ENCODE measurements around the gene TSC2.

TSC2 gene

DNA sequence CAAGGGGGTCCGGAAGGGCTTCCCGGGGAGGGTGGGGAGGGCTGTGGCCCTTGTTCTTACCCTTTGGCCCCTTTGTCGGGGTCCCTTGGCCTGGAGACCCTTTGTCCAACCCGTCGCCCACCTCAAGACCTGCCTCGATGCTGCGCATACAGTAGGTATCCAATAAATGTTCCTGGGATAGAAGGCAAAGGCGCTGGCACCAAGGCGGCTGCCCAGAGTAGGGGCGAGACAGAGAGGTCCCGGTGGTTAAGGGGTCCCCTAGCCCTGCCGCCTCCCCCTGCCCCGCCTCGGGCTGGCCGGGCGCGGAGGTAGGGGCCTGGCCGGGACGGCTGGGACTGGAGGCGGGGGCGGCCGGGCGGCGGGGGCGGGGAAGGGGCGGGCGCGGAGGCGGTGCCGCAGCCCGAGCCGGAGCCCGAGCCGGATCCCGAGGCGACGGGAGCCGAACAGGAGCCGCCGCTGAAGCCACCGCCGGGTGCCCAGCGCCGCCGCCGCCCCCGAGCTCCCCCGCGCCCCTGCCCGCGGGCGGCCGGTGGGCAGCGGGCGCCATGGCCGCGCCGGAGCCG lies 21.2 kb upstream of the TSC2 start, which contains the start of gene NHERF2:
TSS of gene NHERF2 (plus strand) at position 442 of the 563 bp plus-strand sequence. CDS start at position 546, 104 bp downstream.
- H3K27ac ChIP-seq, result no peak within 1 kb of the TSS
- H3K4me1 ChIP-seq (ENCODE audit: control insufficient read depth in 1 of 2, insufficient read depth in 1 of 2, low read depth in 1 of 2, low read length in 1 of 2), result peaks cover 10 to 22% of the 10 kb centered on the region in 2 experiments
- H3K4me3 ChIP-seq (ENCODE audit: low read depth in 1 of 2, low read length in 1 of 2), result no peak within 1 kb of the TSS
- TF ChIP-seq, protein P1, sequence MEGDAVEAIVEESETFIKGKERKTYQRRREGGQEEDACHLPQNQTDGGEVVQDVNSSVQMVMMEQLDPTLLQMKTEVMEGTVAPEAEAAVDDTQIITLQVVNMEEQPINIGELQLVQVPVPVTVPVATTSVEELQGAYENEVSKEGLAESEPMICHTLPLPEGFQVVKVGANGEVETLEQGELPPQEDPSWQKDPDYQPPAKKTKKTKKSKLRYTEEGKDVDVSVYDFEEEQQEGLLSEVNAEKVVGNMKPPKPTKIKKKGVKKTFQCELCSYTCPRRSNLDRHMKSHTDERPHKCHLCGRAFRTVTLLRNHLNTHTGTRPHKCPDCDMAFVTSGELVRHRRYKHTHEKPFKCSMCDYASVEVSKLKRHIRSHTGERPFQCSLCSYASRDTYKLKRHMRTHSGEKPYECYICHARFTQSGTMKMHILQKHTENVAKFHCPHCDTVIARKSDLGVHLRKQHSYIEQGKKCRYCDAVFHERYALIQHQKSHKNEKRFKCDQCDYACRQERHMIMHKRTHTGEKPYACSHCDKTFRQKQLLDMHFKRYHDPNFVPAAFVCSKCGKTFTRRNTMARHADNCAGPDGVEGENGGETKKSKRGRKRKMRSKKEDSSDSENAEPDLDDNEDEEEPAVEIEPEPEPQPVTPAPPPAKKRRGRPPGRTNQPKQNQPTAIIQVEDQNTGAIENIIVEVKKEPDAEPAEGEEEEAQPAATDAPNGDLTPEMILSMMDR (IDR thresholded peaks at IDR 0.05), result no peak
- no peaks in the 10 kb centered on the region for H3K36me3 ChIP-seq
- H3K9me3 ChIP-seq, result no peaks in the 10 kb centered on the region
- H3K27me3 ChIP-seq, result peaks cover 87% of the 10 kb centered on the region

DNA sequence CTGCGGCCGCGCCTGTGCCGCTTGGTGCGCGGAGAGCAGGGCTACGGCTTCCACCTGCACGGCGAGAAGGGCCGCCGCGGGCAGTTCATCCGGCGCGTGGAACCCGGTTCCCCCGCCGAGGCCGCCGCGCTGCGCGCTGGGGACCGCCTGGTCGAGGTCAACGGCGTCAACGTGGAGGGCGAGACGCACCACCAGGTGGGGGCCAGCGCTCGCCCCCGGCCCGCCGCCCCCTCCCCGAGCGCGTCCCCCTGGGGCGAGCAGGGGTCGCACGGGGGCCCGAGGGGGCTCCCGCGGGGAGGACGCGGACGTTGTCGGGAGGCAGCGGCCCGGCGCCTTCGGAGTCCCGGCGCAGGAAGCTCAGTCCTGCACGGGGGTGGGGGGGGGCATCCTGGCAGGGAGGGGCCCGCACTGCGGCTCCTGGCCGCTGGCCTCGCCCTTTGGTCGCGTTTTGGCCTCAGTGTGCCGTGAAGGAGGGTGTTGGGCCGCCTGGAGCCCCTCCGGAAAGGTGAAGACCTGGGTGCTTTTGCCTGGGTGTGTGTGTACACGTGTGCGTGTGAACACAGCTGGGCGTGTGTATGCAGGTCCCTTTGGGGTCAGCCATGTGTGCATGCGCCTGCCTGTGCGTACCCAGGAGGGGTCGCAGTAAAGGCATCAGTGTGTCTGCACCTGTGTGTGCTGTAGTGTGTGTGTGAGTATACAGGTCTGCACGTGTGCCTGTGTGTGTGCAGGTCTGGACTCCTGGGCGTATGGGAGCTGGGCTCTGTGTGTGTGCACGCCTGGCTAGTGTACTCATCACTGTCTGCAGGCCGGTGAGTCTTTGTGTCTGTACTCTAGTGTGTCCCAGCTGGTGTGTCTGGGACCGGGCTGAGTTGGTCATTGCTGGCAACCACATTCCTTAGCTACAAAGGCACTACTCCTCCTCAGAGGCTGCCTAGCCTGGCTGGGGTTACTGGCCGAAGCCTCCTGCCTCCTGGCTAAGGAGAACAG lies 20.5 kb upstream of the TSC2 start:
- no peak overlapping the region for H3K4me3 ChIP-seq (ENCODE audit: low read depth in 1 of 2, low read length in 1 of 2)
- no peaks in the 10 kb centered on the region for H3K36me3 ChIP-seq
- peaks cover 10 to 22% of the 10 kb centered on the region in 2 experiments for H3K4me1 ChIP-seq (ENCODE audit: control insufficient read depth in 1 of 2, insufficient read depth in 1 of 2, low read depth in 1 of 2, low read length in 1 of 2)
- no peak overlapping the region for H3K27ac ChIP-seq
- H3K9me3 ChIP-seq, result no peaks in the 10 kb centered on the region
- peaks cover 84% of the 10 kb centered on the region for H3K27me3 ChIP-seq
- TF ChIP-seq, protein P1 (IDR thresholded peaks at IDR 0.05), result no peak

DNA sequence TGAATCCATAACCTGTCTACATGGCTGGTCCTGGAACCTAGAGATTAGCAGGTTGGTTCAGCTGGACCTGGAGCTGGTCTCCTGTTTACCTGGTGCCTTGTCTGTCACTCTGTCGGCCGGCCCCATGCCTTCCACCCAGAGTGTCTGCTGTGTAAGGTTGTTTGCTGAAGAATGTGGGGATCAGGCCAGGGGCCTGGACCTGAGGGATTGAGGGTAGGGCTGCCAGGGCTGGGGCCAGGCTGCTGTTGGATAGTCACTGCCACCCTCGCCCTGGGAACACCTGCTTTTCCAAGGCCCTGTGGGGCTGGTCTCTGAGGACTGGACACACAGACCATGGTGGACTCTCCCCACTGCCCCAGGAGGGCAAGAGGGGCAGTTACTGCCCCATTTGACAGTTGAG lies 19.6 kb upstream of the TSC2 start:
- Histone ChIP-seq H3K36me3 (no peaks in the 10 kb centered on the region), H3K27ac (no peak overlapping the region), H3K4me3 (ENCODE audit: low read depth in 1 of 2, low read length in 1 of 2) (no peak overlapping the region)

DNA sequence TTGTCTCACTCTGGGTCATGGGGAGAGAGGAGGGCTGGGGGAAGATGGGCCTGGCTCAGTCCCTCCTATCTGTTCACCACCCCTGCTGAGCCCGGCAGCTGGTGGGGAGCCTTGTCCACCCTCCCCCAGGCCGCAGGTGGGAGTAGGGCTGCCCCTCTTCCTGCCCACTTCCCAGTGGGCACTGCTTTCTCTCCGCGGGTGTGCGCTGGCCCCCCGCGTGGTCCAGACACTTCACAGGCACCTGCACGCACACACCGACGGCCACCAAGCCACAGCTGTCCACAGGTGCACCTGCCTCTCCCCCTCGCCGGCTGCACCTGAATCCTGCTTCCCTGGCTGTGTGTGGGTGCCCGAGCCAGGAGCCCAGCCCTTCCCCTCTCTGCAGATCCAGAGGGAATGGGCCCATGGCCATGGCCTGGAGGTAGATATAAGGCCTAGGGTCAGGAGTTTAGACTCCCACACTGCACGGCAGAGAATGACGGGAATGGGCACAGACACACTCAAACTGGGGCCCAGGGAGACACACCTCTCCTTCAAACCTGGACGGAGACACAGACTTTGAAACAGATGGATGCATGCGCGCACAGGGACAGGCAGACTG lies 19.1 kb upstream of the TSC2 start:
- Histone ChIP-seq H3K4me3 (ENCODE audit: low read depth in 1 of 2, low read length in 1 of 2) (no peak overlapping the region), H3K27me3 (peaks cover 84% of the 10 kb centered on the region), H3K27ac (no peak overlapping the region), H3K36me3 (no peaks in the 10 kb centered on the region), H3K9me3 (no peaks in the 10 kb centered on the region), H3K4me1 (ENCODE audit: control insufficient read depth in 1 of 2, insufficient read depth in 1 of 2, low read depth in 1 of 2, low read length in 1 of 2) (peaks cover under 1 to 18% of the 10 kb centered on the region in 2 experiments)
- TF ChIP-seq, protein P1 (IDR thresholded peaks at IDR 0.05), result no peak

More for the DNA sequence above, 19.6 kb upstream of the TSC2 start:
- Histone ChIP-seq H3K27me3 (peaks cover 84% of the 10 kb centered on the region), H3K4me1 (ENCODE audit: control insufficient read depth in 1 of 2, insufficient read depth in 1 of 2, low read depth in 1 of 2, low read length in 1 of 2) (peaks cover 5 to 17% of the 10 kb centered on the region in 2 experiments), H3K9me3 (no peaks in the 10 kb centered on the region)
- TF ChIP-seq, protein P1 (IDR thresholded peaks at IDR 0.05), result no peak

DNA sequence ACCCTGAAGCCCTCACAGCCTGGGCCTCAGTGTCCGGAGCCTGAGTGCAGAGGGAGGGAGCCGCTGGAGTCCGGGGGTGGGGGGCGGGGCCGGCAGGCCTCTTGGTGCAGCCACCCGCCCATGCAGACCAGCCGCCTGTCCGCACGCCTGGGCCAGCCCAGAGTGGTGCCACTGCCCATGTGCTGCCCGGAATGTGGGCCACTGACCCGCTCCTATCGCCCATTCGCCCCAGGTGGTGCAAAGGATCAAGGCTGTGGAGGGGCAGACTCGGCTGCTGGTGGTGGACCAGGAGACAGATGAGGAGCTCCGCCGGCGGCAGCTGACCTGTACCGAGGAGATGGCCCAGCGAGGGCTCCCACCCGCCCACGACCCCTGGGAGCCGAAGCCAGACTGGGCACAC lies 18.4 kb upstream of the TSC2 start:
- no peaks in the 10 kb centered on the region for H3K9me3 ChIP-seq

More for the DNA sequence above, 18.4 kb upstream of the TSC2 start:
- Histone ChIP-seq H3K4me1 (ENCODE audit: control insufficient read depth in 1 of 2, insufficient read depth in 1 of 2, low read depth in 1 of 2, low read length in 1 of 2) (peaks cover 0 to 20% of the 10 kb centered on the region in 2 experiments), H3K36me3 (no peaks in the 10 kb centered on the region), H3K27ac (no peak overlapping the region), H3K27me3 (peaks cover 83% of the 10 kb centered on the region), H3K4me3 (ENCODE audit: low read depth in 1 of 2, low read length in 1 of 2) (no peak overlapping the region)
- TF ChIP-seq, protein P1 (IDR thresholded peaks at IDR 0.05), result no peak

All from neutrophil (primary cell).